Measurements from ENCODE around the gene SLC6A1.
"Not testable (repeated sequence)": the region's sequence is repeated elsewhere in the genome, so short reads cannot be mapped to it uniquely, and the experiment has no call there.

The SLC6A1 gene

DNA sequence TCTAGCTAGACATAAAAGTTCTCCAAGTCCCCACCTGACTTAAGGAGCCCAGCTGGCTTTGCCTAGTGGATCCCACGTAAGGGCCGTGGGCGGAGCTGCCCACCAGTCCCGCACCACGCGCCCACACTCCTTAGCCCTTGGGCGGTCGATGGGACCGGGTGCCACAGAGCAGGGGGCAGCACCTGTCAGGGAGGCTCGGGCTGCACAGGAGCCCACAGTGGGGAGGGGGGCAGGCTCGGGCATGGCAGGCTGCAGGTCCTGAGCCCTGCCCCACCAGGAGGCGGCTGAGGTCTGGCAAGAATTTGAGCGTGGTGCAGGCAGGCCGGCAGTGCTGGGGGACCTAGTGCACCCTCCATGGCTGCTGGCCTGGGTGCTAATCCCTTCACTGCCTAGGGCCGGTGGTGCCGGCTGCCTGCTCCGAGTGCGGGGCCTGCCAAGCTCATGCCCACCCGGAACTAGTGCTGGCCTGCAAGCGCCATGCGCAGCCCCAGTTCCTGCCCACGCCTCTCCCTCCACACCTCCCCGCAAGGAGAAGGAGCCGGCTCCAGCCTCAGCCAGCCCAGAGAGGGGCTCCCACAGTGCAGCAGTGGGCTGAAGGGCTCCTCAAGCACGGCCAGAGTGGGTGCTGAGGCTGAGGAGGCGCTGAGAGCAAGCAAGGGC, 78.7 kb downstream of the SLC6A1 start:
- no peak for DNase-seq

DNA sequence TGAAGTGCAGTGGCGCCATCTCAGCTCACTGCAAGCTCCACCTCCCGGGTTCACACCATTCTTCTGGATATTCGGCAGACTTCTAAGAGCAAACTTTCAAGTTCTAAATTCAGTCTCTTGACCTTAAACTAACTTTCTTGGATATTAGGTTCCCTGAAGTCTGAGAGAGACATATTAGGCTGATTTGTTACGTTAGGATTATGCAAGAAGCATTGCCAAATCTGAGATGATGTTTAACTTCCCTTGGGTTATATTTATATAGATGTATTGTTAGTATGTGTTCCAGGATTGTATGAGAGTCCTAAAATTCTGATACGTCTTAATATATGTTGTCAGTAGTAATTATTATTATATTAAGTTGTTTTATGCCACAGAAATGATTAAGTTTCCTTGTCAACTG, 80.1 kb downstream of the SLC6A1 start:
- no peak for DNase-seq

- no peak for DNase-seq
Measured at GRCh38 chr3:11074011-11074410, 81.5 kb downstream of the SLC6A1 start.

DNA sequence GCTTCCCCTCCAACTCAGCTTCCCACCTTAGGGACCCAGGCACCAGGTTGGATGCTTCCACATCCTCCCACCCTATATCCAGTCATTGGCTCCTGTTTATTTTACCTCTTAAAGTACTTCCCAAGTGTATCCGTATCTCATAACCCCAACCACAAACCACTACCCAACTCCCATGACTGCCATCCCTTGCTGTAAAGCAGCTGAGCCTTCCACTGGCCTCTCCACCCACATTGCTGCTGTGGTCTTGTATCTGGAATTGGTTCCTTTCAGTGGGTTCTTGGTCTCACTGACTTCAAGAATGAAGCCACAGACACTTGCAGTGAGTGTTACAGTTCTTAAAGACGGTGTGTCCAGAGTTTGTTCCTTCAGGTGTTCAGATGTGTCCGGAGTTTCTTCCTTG, 81.9 kb downstream of the SLC6A1 start:
- DNase-seq = no peak

DNA sequence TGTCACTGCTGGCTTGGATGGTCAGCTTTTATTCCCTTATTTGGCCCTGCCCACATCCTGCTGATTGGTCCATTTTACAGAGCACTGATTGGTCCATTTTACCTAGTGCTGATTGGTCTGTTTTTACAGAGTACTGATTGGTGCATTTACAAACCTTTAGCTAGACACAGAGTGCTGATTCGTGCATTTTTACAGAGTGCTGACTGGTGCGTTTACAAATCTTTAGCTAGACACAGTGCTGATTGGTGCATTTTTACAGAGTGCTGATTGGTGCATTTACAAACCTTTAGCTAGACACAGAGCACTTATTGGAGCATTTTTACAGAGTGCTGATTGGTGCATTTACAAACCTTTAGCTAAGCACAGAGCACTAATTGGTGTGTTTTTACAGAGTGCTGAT, 82.6 kb downstream of the SLC6A1 start:
- DNase-seq = not testable (repeated sequence)

DNA sequence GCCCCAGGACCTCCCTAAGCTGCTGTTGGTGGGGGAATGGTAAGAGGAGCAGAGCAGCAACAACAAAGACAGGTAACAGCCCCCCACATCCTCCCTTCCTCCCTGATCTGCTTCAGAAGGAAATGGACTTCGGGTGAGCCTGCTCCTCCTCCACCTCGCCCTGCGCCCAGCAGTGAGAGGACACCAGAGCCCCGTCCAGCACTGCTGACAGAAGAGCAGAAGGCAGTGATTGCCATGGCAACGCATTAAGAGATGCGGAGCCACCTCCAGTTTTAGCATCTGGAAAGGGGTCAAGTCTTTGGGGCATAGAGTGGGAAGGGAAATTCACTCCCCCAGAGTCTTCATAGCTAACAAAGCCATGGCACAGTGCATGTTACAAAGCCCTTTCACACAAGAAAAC, 84.2 kb downstream of the SLC6A1 start:
- DNase-seq = no peak

DNA sequence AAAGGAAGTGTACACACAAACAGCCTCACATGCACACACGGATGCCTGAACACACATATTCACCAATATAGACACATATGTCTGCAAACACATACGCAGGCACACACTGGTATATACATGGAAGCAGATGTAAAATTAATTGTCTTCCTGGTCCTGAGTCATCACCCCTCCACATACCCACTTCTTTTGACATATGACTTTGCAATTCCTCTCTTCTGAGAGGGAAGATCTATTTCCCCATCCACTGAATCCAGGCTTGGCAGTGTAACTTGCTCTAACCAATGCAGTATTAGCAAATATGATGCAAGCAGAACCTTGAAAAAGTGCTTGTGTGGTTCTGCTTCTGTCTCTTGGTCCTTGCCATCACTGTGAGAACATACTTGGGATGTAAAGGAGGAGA, 84.9 kb downstream of the SLC6A1 start:
- DNase-seq = no peak

GRCh38 chr3:11078826-11079515, 86.4 kb downstream of the SLC6A1 start:
- no peak for DNase-seq

DNA sequence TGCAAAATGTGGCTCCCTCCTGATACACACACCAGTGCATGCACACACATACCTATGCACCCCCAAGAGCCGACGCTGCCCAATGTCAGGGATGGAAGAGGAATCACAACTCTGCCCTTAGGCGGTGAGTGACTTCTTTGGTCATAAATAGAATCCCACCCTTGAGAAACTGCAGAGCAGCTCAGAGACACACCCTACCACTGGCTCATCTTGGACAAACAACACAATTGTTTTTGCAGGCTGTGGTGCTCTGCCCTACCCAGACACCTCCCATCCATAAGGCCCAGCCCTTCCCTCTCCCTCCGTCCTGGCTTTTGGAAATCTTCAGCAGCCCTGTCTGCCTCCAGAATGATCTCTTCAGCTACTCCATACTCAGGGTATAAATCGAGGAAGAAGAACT, 87.9 kb downstream of the SLC6A1 start:
- no peak for DNase-seq

- no peak for DNase-seq
Measured at GRCh38 chr3:11084098-11084497, 91.5 kb downstream of the SLC6A1 start.

GRCh38 chr3:11084677-11085076, 92.1 kb downstream of the SLC6A1 start:
- no peak for DNase-seq

- no peak for DNase-seq
Measured at GRCh38 chr3:11085093-11085840, 92.7 kb downstream of the SLC6A1 start.

DNA sequence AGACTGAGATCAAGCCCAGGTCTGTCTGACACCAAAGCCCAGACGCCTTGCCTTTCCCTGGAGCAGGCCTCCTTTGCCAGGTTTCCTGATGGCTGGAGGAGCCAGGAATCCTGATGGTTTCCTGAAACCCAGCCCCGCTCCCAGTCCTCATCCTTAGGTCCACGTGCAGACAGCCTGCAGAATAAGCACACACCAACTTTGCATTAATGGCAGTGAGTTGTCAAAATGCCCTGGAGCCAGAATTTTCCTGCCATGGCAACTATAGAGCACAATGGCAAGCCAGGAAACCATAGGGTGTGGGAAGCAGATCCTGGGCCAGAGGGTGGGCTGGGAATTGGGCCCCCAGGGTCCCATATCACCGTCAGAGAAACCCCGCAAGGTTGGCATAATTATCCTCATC, 94.3 kb downstream of the SLC6A1 start:
- DNase-seq = no peak

DNA sequence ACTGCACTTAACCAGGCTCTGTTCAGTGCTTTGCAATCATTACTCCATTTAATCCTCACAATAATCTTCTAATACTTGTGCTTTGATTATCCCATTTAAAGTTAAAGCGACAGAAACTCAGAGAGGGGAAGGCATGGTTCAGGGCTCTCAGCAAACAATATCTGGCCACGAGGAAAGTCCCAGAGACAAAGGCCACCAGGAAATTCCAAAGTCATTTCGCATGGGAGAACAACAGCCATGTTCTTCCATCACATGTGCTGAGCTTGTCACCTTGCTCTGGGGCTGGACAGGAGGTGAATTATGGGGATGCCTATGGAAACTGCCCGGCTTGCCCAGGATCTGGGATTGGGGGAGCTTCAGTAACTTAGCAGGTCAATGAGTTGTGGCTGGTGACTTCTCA, 95.5 kb downstream of the SLC6A1 start:
- DNase-seq = no peak

DNA sequence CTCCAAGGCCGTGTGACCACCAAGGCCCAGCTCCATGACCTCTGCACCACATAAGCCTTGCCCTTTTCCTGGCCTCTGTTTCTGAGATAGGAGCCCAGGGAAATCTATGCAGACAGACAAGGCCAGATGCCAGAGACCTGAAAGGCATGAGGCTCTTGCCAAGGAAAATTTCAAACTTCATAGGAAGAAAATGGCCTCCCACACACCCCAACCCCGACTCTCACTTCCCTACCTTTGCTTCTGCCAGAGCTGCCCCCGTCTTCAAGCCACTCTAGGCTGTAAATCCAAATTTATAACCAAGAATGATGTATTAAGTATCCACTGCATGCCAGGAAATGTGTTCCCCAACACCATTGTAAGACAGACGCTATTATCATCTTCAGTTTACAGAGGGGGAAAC, 96.3 kb downstream of the SLC6A1 start:
- no peak for DNase-seq
